WERI-Rb-1 (cell line): Measurements from ENCODE around the gene SEMA3C.

Experiments
- DNase-seq: peaks from one replicate; pipeline ENCODE4 v3.0.0-alpha.2; 2020
- H3K27ac ChIP-seq: fragments of 250-450 bp; sonication (Bioruptor Pico); 2 replicates; pipeline ENCODE4 v1.5.1; 2020; ENCODE audit warnings: mild to moderate bottlenecking, moderate library complexity
- H3K27me3 ChIP-seq: fragments of 250-450 bp; sonication (Bioruptor Pico); 2 replicates; pipeline ENCODE4 v1.5.1; 2021; ENCODE audit warnings: mild to moderate bottlenecking, low read depth, moderate library complexity; ENCODE audit not compliant: insufficient read depth, severe bottlenecking
- H3K36me3 ChIP-seq: fragments of 250-450 bp; sonication (Bioruptor Pico); 2 replicates; pipeline ENCODE4 v1.5.1; 2020; ENCODE audit warnings: mild to moderate bottlenecking, moderate library complexity
- H3K4me3 ChIP-seq: 2 replicates; pipeline ENCODE4 v1.5.1; 2011; ENCODE audit warnings: low read depth, mild to moderate bottlenecking, control low read depth, low read length
- H3K9me3 ChIP-seq: fragments of 250-450 bp; sonication (Bioruptor Pico); 2 replicates; pipeline ENCODE4 v1.5.1; 2021; ENCODE audit warnings: mild to moderate bottlenecking, moderate library complexity; ENCODE audit not compliant: severe bottlenecking
- CTCF ChIP-seq: IDR thresholded peaks from 2 replicates; pipeline ENCODE4 v1.5.1; 2011; ENCODE audit warnings: low read depth, mild to moderate bottlenecking, control low read depth, inconsistent platforms, low read length

Gene SEMA3C

GRCh38 chr7:80733333-80733915 is 185.4 kb downstream of the SEMA3C start:
- no peaks in the 10 kb centered on the region for H3K36me3 ChIP-seq
- H3K27me3 ChIP-seq: no peaks in the 10 kb centered on the region
- TF ChIP-seq CTCF: no peak
- no peak overlapping the region for H3K4me3 ChIP-seq
- no peak overlapping the region for H3K27ac ChIP-seq
- H3K9me3 ChIP-seq: peaks cover 6% of the 10 kb centered on the region
- no peak for DNase-seq

- H3K9me3 ChIP-seq: peaks cover 6% of the 10 kb centered on the region
- DNase-seq: no peak
- H3K4me3 ChIP-seq: no peak overlapping the region
- no peaks in the 10 kb centered on the region for H3K27me3 ChIP-seq
- no peak for TF ChIP-seq CTCF
- no peaks in the 10 kb centered on the region for H3K36me3 ChIP-seq
- no peak overlapping the region for H3K27ac ChIP-seq
These were observed 186.2 kb downstream of the SEMA3C start for GRCh38 chr7:80732630-80733029.

GRCh38 chr7:80731281-80731680 is 187.6 kb downstream of the SEMA3C start:
- no peak overlapping the region for H3K4me3 ChIP-seq
- no peak overlapping the region for H3K27ac ChIP-seq
- H3K9me3 ChIP-seq: peaks cover 6% of the 10 kb centered on the region
- DNase-seq: no peak
- H3K36me3 ChIP-seq: no peaks in the 10 kb centered on the region
- no peaks in the 10 kb centered on the region for H3K27me3 ChIP-seq
- no peak for TF ChIP-seq CTCF

- no peak for DNase-seq
- no peaks in the 10 kb centered on the region for H3K27me3 ChIP-seq
- no peak overlapping the region for H3K4me3 ChIP-seq
- peaks cover 2% of the 10 kb centered on the region for H3K9me3 ChIP-seq
- H3K27ac ChIP-seq: no peak overlapping the region
- TF ChIP-seq CTCF: no peak
- no peaks in the 10 kb centered on the region for H3K36me3 ChIP-seq
These were observed 189.1 kb downstream of the SEMA3C start for GRCh38 chr7:80729591-80730320.

GRCh38 chr7:80726666-80727065 is 192.2 kb downstream of the SEMA3C start:
- no peak overlapping the region for H3K4me3 ChIP-seq
- H3K9me3 ChIP-seq: no peaks in the 10 kb centered on the region
- H3K27me3 ChIP-seq: no peaks in the 10 kb centered on the region
- no peaks in the 10 kb centered on the region for H3K36me3 ChIP-seq
- H3K27ac ChIP-seq: no peak overlapping the region
- DNase-seq: peak; percentile 53
- no peak for TF ChIP-seq CTCF
